ENCODE results near the gene PARD6B.

- TF ChIP-seq NKX3-1 (CRISPR knock-in tag; IDR thresholded peaks at IDR 0.05) = no peak
- TF ChIP-seq NFRKB (IDR thresholded peaks at IDR 0.05) = no peak
- no peak for TF ChIP-seq ARNT2 (CRISPR knock-in tag; IDR thresholded peaks at IDR 0.05; ENCODE audit: low read depth)
- TF ChIP-seq ZMAT5 (CRISPR knock-in tag; IDR thresholded peaks at IDR 0.05; ENCODE audit: borderline replicate concordance, low read depth) = no peak
- TF ChIP-seq GABPA (IDR thresholded peaks at IDR 0.05; ENCODE audit: low read depth, low read length) = no peak
- TF ChIP-seq GABPA (CRISPR knock-in tag; IDR thresholded peaks at IDR 0.05; ENCODE audit: low read depth) = 0 out of 2 replicates have a peak, but pooled peaks have one; percentile 12
- TF ChIP-seq ZNF24 (IDR thresholded peaks at IDR 0.05) = no peak
- no peak for TF ChIP-seq POLR2A (IDR thresholded peaks at IDR 0.05; ENCODE audit: insufficient read depth in 1 of 2, low read depth in 2 of 2, low read length in 2 of 2)
- TF ChIP-seq, protein P1, sequence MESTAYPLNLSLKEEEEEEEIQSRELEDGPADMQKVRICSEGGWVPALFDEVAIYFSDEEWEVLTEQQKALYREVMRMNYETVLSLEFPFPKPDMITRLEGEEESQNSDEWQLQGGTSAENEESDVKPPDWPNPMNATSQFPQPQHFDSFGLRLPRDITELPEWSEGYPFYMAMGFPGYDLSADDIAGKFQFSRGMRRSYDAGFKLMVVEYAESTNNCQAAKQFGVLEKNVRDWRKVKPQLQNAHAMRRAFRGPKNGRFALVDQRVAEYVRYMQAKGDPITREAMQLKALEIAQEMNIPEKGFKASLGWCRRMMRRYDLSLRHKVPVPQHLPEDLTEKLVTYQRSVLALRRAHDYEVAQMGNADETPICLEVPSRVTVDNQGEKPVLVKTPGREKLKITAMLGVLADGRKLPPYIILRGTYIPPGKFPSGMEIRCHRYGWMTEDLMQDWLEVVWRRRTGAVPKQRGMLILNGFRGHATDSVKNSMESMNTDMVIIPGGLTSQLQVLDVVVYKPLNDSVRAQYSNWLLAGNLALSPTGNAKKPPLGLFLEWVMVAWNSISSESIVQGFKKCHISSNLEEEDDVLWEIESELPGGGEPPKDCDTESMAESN (CRISPR knock-in tag; conservative IDR thresholded peaks at IDR 0.05) = no peak
- no peak for TF ChIP-seq ZNF326 (CRISPR knock-in tag; IDR thresholded peaks at IDR 0.05; ENCODE audit: borderline replicate concordance)
- TF ChIP-seq, protein P2, sequence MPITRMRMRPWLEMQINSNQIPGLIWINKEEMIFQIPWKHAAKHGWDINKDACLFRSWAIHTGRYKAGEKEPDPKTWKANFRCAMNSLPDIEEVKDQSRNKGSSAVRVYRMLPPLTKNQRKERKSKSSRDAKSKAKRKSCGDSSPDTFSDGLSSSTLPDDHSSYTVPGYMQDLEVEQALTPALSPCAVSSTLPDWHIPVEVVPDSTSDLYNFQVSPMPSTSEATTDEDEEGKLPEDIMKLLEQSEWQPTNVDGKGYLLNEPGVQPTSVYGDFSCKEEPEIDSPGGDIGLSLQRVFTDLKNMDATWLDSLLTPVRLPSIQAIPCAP (CRISPR knock-in tag; IDR thresholded peaks at IDR 0.05; ENCODE audit: low read depth) = no peak
These were observed 56.9 kb downstream of the PARD6B start for GRCh38 chr20:50788045-50788991.

Measured in HepG2 (cell line).